ENCODE data around the gene MACROD2. TPM values are rescaled to one million over a fixed set of nuclear protein-coding genes. Genes with fewer than 3 reads are reported as not detected.
A peak's percentile ranks its signal among the peaks of the same experiment; 100 is the strongest.

MACROD2 gene
- total RNA-seq, 1 donor from 2014 or later: 0.13 TPM

DNA sequence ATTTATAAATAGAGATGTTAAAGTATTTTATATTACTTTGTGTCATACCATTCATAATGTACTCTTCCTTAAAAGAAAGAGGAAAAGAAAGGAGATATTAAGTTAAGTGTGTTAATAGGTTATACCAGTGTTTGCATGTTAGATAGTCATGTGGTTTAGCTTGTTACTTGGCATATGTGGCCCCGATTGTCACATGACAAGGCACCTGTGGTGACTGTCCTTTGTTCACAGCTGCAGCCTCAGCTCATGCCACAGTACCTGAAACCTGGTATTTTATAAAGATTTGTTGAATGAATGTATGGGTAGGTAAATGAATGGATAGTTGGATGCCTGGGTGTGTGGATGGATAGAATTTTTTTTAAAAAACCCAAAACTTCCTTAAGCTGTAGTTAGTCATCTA is 648.2 kb downstream of the MACROD2 start:
- DNase-seq (ENCODE audit: low read depth in 2 of 2): no peak

DNA sequence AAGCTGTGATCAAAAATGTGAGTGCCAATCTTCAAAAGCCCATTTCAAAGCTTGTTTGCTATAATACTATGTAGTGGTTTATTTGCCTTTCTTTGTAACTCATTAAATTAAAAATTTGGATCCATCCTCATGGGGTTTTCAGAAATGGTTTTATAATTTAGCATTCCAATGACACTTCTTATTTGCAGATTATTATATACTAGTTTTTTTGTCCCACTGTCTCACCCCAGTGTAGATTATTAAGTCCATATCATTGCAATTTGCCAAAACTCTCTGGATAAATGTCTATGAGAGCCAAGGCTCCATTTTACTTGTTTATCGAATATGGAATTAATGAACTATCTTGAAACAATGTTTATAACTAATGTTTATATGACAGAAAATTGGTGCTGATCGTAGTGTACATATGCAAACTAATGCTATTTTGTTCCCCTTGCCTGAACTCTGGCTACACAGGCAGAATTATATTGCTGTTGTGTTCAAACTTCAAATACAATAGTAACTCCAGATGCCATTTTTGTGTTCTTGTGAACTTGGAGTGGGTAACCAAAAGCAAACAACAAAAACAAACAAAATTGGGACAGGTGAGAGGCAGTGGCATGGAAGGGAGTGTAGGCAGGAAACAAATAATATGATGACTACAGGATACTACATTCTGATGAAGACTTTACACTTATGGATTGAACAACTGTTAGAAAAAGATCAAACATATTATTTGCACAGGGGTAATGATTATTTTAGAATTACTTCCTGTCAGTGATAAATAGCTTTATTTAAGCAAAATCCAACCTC is 649.2 kb downstream of the MACROD2 start:
- no peak for DNase-seq (ENCODE audit: low read depth in 2 of 2)

DNA sequence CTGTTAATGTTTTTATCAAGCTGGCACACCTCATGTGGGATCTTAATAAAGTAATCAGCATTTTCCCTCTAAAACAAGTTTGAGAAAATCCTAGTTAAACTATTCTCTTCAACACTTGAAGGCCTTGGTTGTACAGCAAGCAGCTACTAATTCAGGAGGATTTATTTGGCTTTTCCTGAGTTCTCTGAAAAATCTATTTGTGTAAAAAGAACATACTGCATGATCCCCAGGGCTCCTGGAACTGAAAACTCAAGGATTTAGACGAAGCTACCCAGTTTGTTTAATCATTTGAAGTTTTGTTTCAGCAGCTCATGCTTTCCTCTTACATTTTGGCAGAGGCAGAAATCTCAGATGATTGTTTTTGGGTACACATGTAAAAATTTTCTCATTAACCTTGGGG is 651.7 kb downstream of the MACROD2 start:
- DNase-seq (ENCODE audit: low read depth in 2 of 2): no peak

DNA sequence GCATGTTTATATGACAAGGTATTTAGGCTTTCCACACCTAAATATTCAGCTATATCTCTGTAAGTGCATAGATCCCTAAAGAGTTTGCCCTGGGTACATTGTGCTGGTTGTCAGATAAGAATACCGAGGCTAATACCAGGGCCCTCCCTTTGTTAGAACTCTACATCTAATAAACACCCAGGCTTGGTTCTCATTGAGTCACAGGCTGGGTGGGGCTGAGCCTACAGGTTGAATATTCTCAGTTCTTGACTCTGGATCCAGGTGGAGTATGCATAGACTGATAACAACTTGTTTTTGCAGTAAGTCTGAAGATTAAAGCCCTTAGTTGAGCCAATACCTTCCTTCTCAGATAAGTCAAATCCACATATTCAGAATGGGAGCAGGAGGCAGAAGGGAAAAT is 654.3 kb downstream of the MACROD2 start:
- DNase-seq (ENCODE audit: low read depth in 2 of 2): no peak

DNA sequence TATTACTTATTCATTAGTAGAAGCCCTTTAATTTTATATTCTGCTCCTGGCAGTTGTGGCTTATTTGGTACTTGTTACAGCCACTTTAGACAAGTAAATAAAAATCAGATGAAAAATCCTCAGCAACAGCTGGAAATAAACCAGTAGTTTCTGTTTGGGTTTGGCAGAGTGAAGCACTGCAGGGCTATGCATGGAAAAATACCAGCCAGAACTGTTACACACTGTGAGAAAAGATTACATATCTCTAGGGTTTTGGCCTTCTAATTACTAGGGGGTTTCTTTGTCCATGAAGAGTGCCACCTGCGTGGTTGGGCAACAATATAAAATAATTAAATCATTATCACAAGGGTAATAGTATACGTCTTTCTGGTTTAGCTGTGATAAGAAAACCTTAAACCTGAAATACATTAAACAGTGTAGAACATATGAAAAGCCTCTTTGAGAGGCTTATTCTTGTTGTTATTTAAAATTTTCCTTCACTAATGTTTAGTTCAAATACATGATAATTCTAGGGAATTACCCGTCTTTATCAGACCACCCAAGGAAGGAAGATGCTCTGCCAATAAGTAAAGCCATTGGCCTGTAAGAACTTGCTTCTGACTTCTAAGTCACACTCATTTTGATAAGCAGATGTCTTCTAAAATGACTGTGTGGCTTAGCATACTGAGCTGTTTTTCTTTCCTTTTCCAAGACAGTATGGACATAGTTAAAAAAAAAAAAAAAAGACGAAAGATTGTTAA is 662.1 kb downstream of the MACROD2 start:
- no peak for DNase-seq (ENCODE audit: low read depth in 2 of 2)

DNA sequence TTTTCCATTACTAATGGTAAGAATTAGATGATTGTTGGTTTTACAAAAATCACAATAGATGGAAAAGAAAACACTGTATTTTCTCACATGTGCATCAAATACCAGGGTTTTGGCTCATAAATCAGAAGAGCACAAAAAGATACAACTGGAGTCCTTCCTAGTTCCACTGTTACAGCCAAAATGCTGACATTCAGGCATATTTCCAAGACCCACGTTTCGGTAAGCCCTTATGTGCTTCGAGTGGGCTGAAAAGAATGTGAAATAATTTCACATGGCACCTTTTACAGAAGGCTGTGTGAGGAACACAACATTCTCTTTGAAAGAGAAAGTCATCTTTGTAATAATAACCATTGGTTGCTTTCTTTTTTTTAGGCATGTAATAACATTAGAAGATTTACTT is 668.8 kb downstream of the MACROD2 start:
- no peak for DNase-seq (ENCODE audit: low read depth in 2 of 2)

DNA sequence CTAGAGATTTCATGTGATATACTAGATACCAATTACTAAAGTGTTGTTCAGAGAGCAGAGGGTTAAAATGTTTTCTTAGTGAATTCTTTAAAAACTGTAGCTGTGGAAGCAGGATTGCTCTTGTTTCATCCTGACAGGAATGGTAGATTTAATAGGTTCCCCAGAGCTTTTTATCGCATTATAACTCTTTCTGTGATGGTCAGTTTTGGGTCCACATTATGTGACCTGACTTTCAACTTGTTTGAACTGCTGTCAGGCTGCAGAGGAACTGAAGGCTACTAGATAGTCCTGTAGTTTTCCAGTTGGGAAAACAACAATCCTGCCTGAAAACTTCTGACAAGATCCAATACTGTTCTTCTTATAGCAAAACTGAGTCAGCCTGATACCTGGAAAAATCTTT is 671.4 kb downstream of the MACROD2 start:
- no peak for DNase-seq (ENCODE audit: low read depth in 2 of 2)

DNA sequence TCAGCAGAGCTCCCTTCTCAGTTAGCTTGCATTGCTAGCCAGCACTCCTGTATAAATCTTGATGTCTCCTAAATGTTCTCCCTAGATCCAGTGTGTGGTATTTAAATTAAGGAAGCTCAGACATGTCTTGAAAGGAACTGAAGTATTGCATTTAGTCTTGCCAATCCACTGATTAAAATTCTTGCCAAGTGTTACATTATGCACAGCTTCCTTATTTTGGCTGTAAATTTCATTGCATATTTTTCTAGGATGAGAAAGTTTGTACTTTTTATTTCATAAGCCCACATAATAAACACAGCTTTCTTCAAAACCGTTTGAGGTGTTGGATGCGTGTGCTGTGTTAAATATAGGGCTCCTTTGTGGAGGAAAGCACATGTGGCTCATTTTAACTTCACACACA is 671.9 kb downstream of the MACROD2 start:
- DNase-seq (ENCODE audit: low read depth in 2 of 2): no peak

DNA sequence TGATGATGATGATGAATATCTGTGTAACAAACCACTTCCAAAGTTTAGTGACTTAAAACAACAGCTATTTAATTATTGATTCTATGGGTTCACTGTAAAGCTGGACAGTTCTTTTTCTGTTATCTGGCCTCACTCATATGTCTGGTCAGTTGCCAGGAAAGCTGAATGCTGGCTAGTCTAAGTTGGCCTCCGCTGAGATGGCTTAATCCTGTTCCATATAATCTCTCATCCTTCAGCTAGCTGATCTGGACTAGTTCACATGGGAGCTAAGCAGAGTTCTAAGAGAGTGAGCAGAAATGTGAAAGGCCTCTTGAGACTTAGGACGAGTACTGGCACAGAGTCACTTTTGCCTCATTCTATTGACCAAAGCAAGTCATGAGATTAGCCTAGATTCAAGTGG is 676.8 kb downstream of the MACROD2 start:
- DNase-seq (ENCODE audit: low read depth in 2 of 2): no peak

DNA sequence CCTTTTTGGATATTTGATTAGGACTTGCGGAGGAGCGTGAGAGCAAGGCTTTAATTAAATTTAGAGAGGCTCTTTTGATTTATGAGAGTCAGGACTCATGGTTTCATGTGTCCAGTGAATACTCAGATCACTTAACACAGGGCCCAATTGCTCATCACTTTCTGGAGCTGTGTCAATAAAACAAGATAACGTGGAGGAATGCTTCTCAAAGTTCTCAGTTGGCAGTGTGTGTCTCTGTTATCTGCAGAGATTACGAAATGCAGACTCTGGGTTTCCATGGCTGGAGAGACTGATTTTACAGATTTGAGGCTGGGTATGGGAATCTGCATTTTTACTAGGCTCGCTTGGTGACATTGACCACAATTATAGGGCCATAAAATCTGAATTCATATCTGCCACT is 677.8 kb downstream of the MACROD2 start:
- no peak for DNase-seq (ENCODE audit: low read depth in 2 of 2)

DNA sequence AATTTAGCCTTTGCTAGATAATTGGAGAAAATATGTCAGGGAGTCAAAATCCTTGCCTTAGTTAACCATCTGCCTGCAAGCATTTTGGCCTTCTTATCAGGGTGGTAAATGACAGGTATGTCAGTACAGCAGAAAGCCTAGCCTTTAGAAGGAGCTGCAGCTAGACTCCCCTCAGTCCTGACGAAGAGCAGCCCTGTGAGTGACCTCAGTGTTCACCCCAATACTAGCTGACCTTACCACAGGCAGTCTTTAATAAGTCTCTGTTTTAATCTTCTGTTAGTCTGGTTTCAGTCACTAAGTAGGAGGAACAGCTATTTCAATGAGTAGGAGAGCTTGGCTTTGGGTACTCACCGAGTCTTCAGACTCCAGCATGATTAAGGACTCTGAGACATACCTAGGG is 682.1 kb downstream of the MACROD2 start:
- no peak for DNase-seq (ENCODE audit: low read depth in 2 of 2)

DNA sequence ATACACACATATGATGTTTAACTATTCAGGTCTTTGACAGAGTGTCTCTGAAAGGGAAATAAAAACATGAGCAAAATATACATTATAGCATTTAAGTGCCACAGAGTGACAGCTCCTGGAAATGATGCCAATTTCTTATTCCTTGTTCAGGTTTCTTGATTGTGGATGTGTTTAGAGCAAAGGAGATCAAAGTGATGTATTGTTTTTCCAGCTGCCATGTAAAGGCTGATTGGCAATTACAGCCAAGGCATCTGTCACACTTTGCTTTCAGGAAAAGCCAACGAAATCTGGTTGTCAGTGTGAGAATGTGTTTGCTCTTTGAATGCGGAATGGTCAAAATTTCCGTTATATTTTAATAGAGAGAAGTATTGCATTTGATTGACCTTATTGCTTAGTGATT is 689.9 kb downstream of the MACROD2 start:
- no peak for DNase-seq (ENCODE audit: low read depth in 2 of 2)

DNA sequence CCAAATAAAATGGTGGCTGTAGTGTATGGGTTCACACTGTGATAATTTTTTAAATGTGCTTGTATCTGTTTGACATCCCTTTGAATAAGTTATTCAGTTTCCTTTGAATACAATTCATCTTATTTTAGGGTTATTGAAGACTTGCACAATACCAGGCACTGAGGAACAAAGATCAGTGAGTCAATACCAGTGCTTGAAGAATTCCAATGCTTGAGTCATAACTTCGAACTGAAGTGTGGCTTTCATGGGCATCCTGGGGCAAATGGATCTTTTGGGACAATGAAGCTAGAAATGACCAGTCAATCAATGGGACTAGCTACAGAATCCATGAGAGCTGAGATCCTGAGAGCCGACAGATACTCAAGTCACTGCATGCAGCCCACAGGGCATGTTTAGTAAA is 692.0 kb downstream of the MACROD2 start:
- DNase-seq (ENCODE audit: low read depth in 2 of 2): no peak

DNA sequence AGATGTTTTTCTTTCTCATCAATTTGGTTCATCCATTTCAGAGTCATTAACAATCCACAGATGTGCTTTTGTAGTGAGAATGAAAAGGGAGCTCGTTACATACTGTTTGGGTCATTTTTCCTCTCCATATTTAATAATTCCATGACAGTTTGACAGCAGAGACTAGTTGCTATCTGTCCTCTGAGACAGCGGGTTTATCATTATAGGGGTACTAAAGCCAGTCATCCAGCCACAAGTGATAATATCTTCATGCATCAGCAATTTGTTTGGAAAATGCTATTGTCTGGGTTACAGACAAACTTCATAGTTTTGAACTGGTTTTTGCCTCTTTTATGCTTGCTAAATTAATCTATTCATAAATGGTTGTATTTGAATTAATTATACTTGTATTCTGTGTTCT is 692.7 kb downstream of the MACROD2 start:
- DNase-seq (ENCODE audit: low read depth in 2 of 2): no peak

DNA sequence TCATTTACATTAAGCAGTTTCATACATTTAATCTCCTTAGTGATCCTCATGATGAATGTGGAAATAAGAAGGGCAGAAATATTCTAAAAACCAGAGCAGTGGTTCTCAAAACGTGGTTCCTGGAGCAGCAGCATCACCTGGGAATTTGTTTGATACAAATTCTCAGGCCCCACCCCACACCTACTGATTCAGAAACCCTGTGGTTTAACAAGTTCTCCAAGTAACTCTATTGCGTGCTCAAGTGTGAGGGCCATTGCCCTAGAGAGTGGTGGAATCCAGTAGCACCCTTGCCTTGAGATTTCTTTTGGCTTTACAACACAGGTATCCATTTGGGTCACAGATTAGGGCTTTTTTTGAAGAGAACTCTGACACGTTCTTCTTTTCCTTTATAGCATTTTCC is 696.7 kb downstream of the MACROD2 start:
- no peak for DNase-seq (ENCODE audit: low read depth in 2 of 2)

DNA sequence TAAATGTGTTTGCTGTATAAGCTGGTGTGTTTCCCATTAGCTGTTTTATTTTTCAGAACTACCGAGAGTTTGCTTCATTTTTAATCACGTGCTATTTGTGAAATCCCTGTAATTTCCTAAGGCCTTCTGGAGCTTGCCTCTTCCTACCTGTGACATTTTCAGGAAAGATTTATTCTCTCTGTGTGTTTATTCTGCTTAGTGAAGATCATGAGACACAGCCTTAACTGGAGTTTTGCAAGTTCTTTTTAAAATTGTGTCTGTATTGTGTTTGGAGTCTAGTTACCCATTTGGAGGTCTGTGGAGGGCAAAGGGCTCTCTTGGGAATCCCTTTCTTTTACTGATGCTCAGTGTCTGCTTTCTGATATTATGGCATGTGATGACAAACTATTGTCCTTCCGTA is 701.2 kb downstream of the MACROD2 start:
- DNase-seq (ENCODE audit: low read depth in 2 of 2): no peak

DNA sequence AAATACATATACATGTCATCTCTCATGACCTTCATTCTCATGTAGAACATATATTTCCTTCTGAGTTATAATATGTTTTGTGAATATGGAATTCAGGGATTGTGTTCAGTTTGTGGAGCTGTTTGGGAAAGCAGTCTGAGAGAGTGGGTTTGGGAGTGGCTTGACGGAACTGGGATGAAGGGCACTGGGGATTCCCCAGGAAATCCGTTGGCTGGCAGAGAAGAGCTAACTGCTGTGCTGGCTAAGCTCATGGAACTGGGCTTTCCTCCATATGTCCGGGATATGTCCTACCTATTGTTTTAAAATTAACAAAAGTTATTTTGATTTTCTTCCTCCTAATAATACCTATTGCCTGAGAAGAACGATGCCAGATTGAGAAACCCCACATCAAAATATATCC is 701.6 kb downstream of the MACROD2 start:
- peak; percentile 38 to 64 for DNase-seq (ENCODE audit: low read depth in 2 of 2)

DNA sequence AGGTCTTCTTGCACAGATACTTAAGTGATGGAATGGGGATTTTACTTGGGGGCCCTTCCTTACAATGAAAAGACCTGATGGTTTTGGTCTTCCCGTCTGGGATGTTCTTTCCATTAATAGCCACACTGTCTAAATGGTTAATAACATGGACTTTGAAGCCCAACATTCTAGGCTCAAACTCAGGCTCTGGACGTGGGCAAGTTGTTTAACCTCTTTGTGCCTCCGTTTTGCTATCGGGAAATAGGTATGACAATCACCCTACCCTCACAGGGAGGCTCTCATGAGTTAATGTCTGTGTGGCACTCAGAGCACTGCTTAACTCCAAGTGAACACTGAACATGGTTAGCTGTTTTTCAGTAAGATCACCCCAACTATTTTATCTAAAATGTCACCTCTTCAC is 702.8 kb downstream of the MACROD2 start:
- no peak for DNase-seq (ENCODE audit: low read depth in 2 of 2)

DNA sequence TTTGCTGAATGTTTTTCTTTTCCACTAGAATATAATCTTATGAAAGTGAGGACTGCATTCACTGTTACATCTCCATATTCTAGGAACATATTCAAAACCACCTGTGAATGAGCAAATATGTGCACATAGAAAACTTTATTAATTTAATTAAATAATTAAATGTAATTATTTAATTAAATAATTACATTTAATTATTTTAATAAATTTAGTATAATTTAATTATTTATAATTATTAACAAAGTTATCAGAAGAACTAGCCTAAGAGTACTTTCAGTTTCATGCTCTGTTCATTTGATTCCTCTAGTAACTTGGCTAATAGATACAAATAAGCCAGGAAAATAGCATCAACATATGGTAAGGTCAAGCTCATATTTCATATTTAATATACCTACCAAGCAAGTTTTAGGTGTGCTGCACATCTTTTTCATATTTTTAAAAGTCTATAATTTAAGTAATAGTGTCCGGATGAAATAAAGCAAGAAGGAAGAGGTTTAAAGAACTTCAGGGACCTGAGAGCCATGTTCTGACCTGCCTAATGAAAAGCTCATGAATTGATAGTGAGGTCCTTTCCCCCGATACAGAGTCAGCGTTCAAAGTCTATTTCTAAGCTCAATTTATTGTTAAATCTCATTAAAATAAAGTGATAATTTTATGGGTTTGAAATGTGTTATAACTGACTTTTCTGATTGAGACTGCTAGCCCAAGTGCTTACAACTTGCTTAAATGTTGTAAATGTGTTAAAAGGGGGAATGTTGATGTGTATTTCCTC is 703.5 kb downstream of the MACROD2 start:
- no peak for DNase-seq (ENCODE audit: low read depth in 2 of 2)

DNA sequence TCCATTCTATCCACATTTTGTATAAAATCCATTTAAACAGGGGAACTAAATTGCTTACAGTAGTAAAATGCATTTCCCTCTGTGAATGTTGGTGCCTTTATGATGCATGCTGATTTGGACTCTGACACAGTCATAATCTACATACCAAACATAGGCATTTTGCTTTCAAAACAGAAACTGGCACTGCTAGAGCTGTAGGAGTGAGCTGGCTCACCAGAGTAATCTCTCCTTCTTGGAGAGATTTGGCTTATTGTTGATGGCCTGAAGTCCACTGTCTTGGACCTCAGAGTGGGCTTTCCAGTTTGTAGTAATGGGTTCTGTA is 705.3 kb downstream of the MACROD2 start:
- no peak for DNase-seq (ENCODE audit: low read depth in 2 of 2)

DNA sequence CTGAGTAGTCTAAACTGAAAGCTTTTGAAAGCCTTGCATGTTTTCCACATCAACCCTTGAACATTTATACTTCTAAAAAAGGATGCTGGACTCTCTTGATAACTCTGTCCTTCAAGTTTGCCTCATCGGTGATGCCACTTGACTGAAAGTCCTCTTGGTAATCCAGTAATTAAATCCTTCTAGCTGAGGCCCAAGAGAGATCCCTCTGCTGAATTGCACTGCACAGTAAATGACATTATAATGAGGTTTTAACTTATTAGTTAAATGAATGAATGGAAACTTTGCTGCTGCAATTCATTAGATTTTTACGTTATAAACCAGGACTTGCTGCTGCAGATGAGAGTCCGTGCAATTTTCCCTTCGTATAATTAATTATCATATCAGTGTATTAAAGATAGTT is 706.0 kb downstream of the MACROD2 start:
- no peak for DNase-seq (ENCODE audit: low read depth in 2 of 2)

DNA sequence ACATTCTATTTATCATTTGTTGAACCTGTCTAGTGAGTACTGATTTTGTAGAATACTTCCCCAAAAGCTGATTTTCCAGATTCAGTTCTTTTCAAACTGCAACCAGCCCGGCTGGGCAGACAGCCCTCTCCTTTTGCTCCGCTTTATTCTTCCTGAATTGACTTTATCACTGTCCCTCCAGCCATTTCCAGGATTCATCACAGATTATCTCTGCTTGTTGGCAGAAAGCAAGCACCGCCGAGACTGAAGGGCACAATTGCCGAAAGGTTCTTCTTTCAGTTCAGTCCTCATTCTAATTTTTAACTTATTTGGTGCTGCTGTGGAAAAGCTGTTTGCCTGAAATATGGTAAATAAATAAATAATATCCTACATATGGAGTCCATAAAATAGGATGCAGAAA is 711.2 kb downstream of the MACROD2 start:
- DNase-seq (ENCODE audit: low read depth in 2 of 2): no peak
